ENCODE results near the gene RASAL2. TPM values are rescaled to one million over a fixed set of nuclear protein-coding genes. Genes with fewer than 3 reads are reported as not detected.

RASAL2 gene
- polyA plus RNA-seq, 2 of the 4 experiments (the other 2 are of a cell fraction): 7.1 to 17.6 TPM

DNA sequence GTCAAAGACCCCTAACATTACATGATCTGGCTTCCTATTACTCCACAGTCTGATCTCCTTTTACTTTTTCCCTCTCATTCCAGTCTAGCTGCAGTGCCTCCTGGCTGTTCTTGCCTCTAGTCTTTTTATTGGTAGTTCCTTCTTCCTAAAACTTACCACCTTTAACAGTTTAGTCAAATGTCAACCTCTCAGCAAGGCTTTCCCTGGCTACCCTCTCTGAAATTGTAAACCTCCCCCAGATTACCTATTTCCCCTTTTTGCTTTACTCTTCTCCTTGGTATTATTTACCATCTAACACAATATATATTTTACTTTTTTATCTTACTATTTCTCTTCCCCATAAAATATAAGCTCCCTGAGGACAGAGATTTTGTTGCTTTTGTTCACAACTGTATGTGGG lies 273.2 kb downstream of the RASAL2 start:
- POLR2A ChIA-PET: no interaction called here
- no peaks in the 10 kb centered on the region for H3K9me3 ChIP-seq

DNA sequence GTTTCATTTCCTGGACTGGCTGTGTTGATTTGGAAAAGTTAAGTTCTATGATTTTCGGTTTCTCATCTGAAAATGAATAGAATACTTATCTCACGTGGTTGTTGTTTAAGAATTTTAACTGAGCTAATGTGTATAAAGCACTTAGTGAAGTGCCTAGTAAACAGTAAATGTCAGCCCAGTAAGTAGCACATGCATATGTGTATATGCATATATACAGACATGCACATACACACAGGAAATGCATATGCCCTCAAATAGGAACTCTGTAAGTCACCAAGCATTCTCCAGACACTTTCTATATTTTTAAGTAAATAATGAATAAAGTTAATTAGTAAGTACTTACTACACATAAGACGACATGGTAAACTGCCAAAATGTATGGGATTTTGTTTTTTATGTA lies 274.3 kb downstream of the RASAL2 start:
- no peak overlapping the region for H3K4me2 ChIP-seq
- no peak for DNase-seq (ENCODE audit: low read depth in 1 of 2, low spot score in 1 of 2)
- TF ChIP-seq FOSL2 (IDR thresholded peaks at IDR 0.05) (no peak), FOSL2 (CRISPR knock-in tag; IDR thresholded peaks at IDR 0.05) (no peak), RARB (CRISPR knock-in tag; IDR thresholded peaks at IDR 0.05) (no peak), FOSB (CRISPR knock-in tag; IDR thresholded peaks at IDR 0.05) (no peak), PHF8 (IDR thresholded peaks at IDR 0.05; ENCODE audit: borderline replicate concordance, low read depth) (no peak), ZSCAN20 (CRISPR knock-in tag; IDR thresholded peaks at IDR 0.05) (no peak), JUNB (IDR thresholded peaks at IDR 0.05) (no peak), NFE2L2 (conservative IDR thresholded peaks at IDR 0.05; ENCODE audit: low read length) (no peak), CHD2 (IDR thresholded peaks at IDR 0.05; ENCODE audit: low read length, partially characterized antibody) (no peak), HEYL (CRISPR knock-in tag; IDR thresholded peaks at IDR 0.05) (no peak), TP53 (CRISPR knock-in tag; IDR thresholded peaks at IDR 0.05) (no peak), CEBPB (IDR thresholded peaks at IDR 0.05) (no peak), JUN (IDR thresholded peaks at IDR 0.05) (no peak), RCOR1 (IDR thresholded peaks at IDR 0.05; ENCODE audit: low read depth, low read length) (no peak), RFX5 (IDR thresholded peaks at IDR 0.05) (no peak), CBX8 (IDR thresholded peaks at IDR 0.05) (no peak)
- TF ChIP-seq, protein P1, sequence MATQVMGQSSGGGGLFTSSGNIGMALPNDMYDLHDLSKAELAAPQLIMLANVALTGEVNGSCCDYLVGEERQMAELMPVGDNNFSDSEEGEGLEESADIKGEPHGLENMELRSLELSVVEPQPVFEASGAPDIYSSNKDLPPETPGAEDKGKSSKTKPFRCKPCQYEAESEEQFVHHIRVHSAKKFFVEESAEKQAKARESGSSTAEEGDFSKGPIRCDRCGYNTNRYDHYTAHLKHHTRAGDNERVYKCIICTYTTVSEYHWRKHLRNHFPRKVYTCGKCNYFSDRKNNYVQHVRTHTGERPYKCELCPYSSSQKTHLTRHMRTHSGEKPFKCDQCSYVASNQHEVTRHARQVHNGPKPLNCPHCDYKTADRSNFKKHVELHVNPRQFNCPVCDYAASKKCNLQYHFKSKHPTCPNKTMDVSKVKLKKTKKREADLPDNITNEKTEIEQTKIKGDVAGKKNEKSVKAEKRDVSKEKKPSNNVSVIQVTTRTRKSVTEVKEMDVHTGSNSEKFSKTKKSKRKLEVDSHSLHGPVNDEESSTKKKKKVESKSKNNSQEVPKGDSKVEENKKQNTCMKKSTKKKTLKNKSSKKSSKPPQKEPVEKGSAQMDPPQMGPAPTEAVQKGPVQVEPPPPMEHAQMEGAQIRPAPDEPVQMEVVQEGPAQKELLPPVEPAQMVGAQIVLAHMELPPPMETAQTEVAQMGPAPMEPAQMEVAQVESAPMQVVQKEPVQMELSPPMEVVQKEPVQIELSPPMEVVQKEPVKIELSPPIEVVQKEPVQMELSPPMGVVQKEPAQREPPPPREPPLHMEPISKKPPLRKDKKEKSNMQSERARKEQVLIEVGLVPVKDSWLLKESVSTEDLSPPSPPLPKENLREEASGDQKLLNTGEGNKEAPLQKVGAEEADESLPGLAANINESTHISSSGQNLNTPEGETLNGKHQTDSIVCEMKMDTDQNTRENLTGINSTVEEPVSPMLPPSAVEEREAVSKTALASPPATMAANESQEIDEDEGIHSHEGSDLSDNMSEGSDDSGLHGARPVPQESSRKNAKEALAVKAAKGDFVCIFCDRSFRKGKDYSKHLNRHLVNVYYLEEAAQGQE (IDR thresholded peaks at IDR 0.05): no peak
- TF ChIP-seq, protein P2, sequence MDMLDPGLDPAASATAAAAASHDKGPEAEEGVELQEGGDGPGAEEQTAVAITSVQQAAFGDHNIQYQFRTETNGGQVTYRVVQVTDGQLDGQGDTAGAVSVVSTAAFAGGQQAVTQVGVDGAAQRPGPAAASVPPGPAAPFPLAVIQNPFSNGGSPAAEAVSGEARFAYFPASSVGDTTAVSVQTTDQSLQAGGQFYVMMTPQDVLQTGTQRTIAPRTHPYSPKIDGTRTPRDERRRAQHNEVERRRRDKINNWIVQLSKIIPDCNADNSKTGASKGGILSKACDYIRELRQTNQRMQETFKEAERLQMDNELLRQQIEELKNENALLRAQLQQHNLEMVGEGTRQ (IDR thresholded peaks at IDR 0.05): no peak
- TF ChIP-seq, protein P3, sequence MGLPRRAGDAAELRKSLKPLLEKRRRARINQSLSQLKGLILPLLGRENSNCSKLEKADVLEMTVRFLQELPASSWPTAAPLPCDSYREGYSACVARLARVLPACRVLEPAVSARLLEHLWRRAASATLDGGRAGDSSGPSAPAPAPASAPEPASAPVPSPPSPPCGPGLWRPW (IDR thresholded peaks at IDR 0.05): no peak
- no peak overlapping the region for H3K27ac ChIP-seq
- H3K4me3 ChIP-seq: no peak overlapping the region
- peaks cover 32% of the 10 kb centered on the region; the same call in 2 of the 3 replicates for H3K4me1 ChIP-seq
- ATAC-seq: no peak
- no peaks in the 10 kb centered on the region for H3K9me3 ChIP-seq
- POLR2A ChIA-PET: no interaction called here
- FAIRE-seq: no peak
- WGBS (ENCODE audit: missing lambda C conversion rate): 79% methylated on average over 3 of the region's 3 CpGs
- CTCF ChIA-PET: no interaction called here

More for the DNA sequence above, 273.2 kb downstream of the RASAL2 start:
- FAIRE-seq (no peak), ATAC-seq (no peak), DNase-seq (ENCODE audit: low read depth in 1 of 2, low spot score in 1 of 2) (no peak)
- CTCF ChIA-PET: interaction anchor here (1.0 kb wide), 2 partner anchors 8 to 330 kb away, joined by 3 read pairs; no protein-coding TSS in a partner anchor
- Histone ChIP-seq H3K4me1 (peaks cover 32% of the 10 kb centered on the region; the same call in 2 of the 3 replicates), H3K4me3 (no peak overlapping the region), H3K27ac (no peak overlapping the region), H3K4me2 (no peak overlapping the region)
- TF ChIP-seq RARB (CRISPR knock-in tag; IDR thresholded peaks at IDR 0.05): no peak
- no peak for TF ChIP-seq HDAC2 (IDR thresholded peaks at IDR 0.05)
- TF ChIP-seq HOXB5 (CRISPR knock-in tag; IDR thresholded peaks at IDR 0.05): no peak
- no peak for TF ChIP-seq ESRRA (IDR thresholded peaks at IDR 0.05; ENCODE audit: borderline replicate concordance, low read length)
- TF ChIP-seq RCOR1 (IDR thresholded peaks at IDR 0.05; ENCODE audit: low read depth, low read length): no peak
- TF ChIP-seq, protein P4, sequence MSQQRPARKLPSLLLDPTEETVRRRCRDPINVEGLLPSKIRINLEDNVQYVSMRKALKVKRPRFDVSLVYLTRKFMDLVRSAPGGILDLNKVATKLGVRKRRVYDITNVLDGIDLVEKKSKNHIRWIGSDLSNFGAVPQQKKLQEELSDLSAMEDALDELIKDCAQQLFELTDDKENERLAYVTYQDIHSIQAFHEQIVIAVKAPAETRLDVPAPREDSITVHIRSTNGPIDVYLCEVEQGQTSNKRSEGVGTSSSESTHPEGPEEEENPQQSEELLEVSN (IDR thresholded peaks at IDR 0.05; ENCODE audit: borderline replicate concordance, low read depth): no peak
- TF ChIP-seq RFX5 (IDR thresholded peaks at IDR 0.05): no peak
- no peak for TF ChIP-seq CEBPB (IDR thresholded peaks at IDR 0.05)

Measured in A549 (cell line).